Psoas muscle (tissue), 8 donors: ENCODE data around the gene IL10. TPM values are rescaled to one million over a fixed set of nuclear protein-coding genes. Genes with fewer than 3 reads are reported as not detected.

Experiments used
- ATAC-seq, 4 donors: fragments of 200-7000 bp; cut with Tn5 transposase; one replicate each; pipeline ENCODE4 v1.9.1; 2020; ENCODE audit warnings: moderate library complexity in 3 of 4, mild to moderate bottlenecking in 2 of 4
- DNase-seq, 2 donors: peaks; one replicate each; pipeline ENCODE4 v3.0.0-alpha.2; 2020
- H3K27ac ChIP-seq: fragments of 200-600 bp; one replicate; pipeline ENCODE4 v1.8.0; 2022
- H3K27me3 ChIP-seq, 3 donors: fragments of 200-600 bp in 1 of 3; one replicate each; pipeline versions ENCODE4 v1.6.1 to v1.8.0; 2013 to 2022; ENCODE audit warnings: low read length in 2 of 3, mild to moderate bottlenecking in 2 of 3, moderate library complexity in 1 of 3; ENCODE audit not compliant: insufficient read depth in 3 of 3
- H3K36me3 ChIP-seq, 2 donors: fragments of 200-600 bp in 1 of 2; one replicate each; pipeline versions ENCODE4 v1.6.1 to v1.8.0; 2013 to 2022; ENCODE audit warnings: low read depth in 1 of 2, mild to moderate bottlenecking in 1 of 2, moderate library complexity in 1 of 2; ENCODE audit not compliant: insufficient read depth in 1 of 2
- H3K4me1 ChIP-seq: fragments of 200-600 bp; one replicate; pipeline ENCODE4 v1.8.0; 2022
- H3K4me3 ChIP-seq: fragments of 200-600 bp; one replicate; pipeline ENCODE4 v1.8.0; 2022; ENCODE audit warnings: mild to moderate bottlenecking
- H3K9me3 ChIP-seq: fragments of 200-600 bp; one replicate; pipeline ENCODE4 v1.8.0; 2022
- CTCF ChIP-seq: fragments of 200-600 bp; IDR thresholded peaks from one replicate; pipeline ENCODE4 v1.8.0; 2022; ENCODE audit warnings: antibody characterized with exemption
- WGBS, 3 donors: extraction: QIAGEN DNeasy Blood & Tissue Kit; methylation state at CpG; one replicate each; pipeline versions ENCODE4 v1.1.6 to v1.1.7; 2013; 5-methylcytosine and 5-hydroxymethylcytosine counted together
- intact Hi-C, 2 donors: fragments of 100-400 bp; cut with DNase I; formaldehyde crosslinking; loops; one replicate each; pipeline versions ENCODE4 v1.11.0 to v1.14.2; 2022
- polyA plus RNA-seq, 3 donors: library from polyadenylated mRNA; stranded (reverse); fragments of 200-250 nt; gene quantifications; one replicate each; pipeline ENCODE4 v1.2.3, GENCODE V29; 2013
- total RNA-seq, 4 donors: library from RNA; stranded (reverse); fragmentation: NEBNext Ultra II Directional in 2 of 4; extraction: Animal tissue kit (Norgen Biotek cat#: 25700) in 2 of 4; gene quantifications; one replicate each; pipeline versions ENCODE4 v1.2.1 to v1.2.4, GENCODE V29; 2021 to 2023
- donor health status: healthy with polysubstance abuse.
- donor health status: DM: no; HTN: no; CAD: no; lungs with moderate emphysema.
- donor health status: Bipolar disorder and iron deficiency.
- donor health status: healthy.
- donor health status: DM: yes; HTN: yes; CAD: no.
- donor health status: DM: no; HTN: no; CAD: no.
- donor health status: DM: no; HTN: no; CAD: no.
- donor health status: DM: yes; HTN: yes; CAD: no.

IL10 gene
- total and polyA plus RNA-seq, 7 donors = 0.20 to 0.82 (median 0.38) TPM; not detected in 1

- DNase-seq = no peak
- H3K27me3 ChIP-seq = no peaks in the 10 kb centered on the region
- no peaks in the 10 kb centered on the region for H3K36me3 ChIP-seq
- WGBS, 3 donors = 76 to 87% (median 79%) methylated on average over 3 of the region's 3 CpGs
- H3K4me3 ChIP-seq = no peak overlapping the region
- TF ChIP-seq CTCF = no peak
- no peak overlapping the region for H3K27ac ChIP-seq
- H3K4me1 ChIP-seq = no peaks in the 10 kb centered on the region
- no peak for ATAC-seq
- intact Hi-C loops = no loop called here
- H3K9me3 ChIP-seq = no peaks in the 10 kb centered on the region
Measured at GRCh38 chr1:206774093-206774492, 1.8 kb upstream of the IL10 start.

GRCh38 chr1:206771338-206771692, 979 bp downstream of the IL10 start:
- 59 to 79% (median 75%) methylated on average over 4 of the region's 4 CpGs for WGBS, 3 donors
- intact Hi-C loops = no loop called here
- no peak for DNase-seq
- Histone ChIP-seq H3K4me1 (no peaks in the 10 kb centered on the region), H3K36me3 (no peaks in the 10 kb centered on the region), H3K27me3 (no peaks in the 10 kb centered on the region), H3K9me3 (no peaks in the 10 kb centered on the region), H3K27ac (no peak overlapping the region), H3K4me3 (no peak overlapping the region)
- ATAC-seq = no peak
- no peak for TF ChIP-seq CTCF

- peak in 2 of 4 donors; percentile 19 to 23 for ATAC-seq
- Histone ChIP-seq H3K4me1 (no peaks in the 10 kb centered on the region), H3K27me3 (no peaks in the 10 kb centered on the region), H3K27ac (no peak within 1 kb of the TSS), H3K4me3 (peak within 1 kb of the TSS; percentile 22), H3K36me3 (no peaks in the 10 kb centered on the region), H3K9me3 (no peaks in the 10 kb centered on the region)
- intact Hi-C loops = no loop called here
- 63 to 66% (median 65%) methylated on average over 9 of the region's 9 CpGs for WGBS, 3 donors
- no peak for DNase-seq
- no peak for TF ChIP-seq CTCF
Measured at GRCh38 chr1:206770531-206771337, 1.6 kb downstream of the IL10 start, which contains the start of gene IL19. Gene IL19, plus strand, starts transcription at chr1:206770773. Its CDS starts 65,890 bp downstream, at chr1:206836663.

- DNase-seq (no peak), ATAC-seq (no peak)
- H3K9me3 ChIP-seq = no peaks in the 10 kb centered on the region
- no peaks in the 10 kb centered on the region for H3K36me3 ChIP-seq
- H3K4me3 ChIP-seq = no peak overlapping the region
- 80 to 84% (median 81%) methylated on average over 7 of the region's 7 CpGs for WGBS, 3 donors
- intact Hi-C loops = no loop called here
- no peaks in the 10 kb centered on the region for H3K27me3 ChIP-seq
- H3K4me1 ChIP-seq = no peaks in the 10 kb centered on the region
- TF ChIP-seq CTCF = no peak
- no peak overlapping the region for H3K27ac ChIP-seq
Measured at GRCh38 chr1:206769304-206769731, 3.0 kb downstream of the IL10 start.
